ENCODE measurements around the gene SETD6. TPM values are rescaled to one million over a fixed set of nuclear protein-coding genes. Genes with fewer than 3 reads are reported as not detected.

SETD6 gene
- total RNA-seq, 1 experiment from 2014 or later, result 35.2 TPM

- ChIA-PET CTCF (no interaction called here), POLR2A (ENCODE audit: low non-redundant PET) (no interaction called here)
- no peak overlapping the region for H3K4me3 ChIP-seq (ENCODE audit: low read depth, low read length, poor library complexity, severe bottlenecking)
- H3K4me1 ChIP-seq (ENCODE audit: insufficient read depth, low read length, poor library complexity, severe bottlenecking), result no peaks in the 10 kb centered on the region
- peaks cover 5% of the 10 kb centered on the region for H3K27me3 ChIP-seq (replicated peaks; ENCODE audit: insufficient read depth, low read depth, low read length, poor library complexity)
- no peak overlapping the region for H3K27ac ChIP-seq (ENCODE audit: low read depth, low read length, poor library complexity, severe bottlenecking)
- intact Hi-C loops (cut with micrococcal nuclease; ENCODE audit: unreplicated experiment), result no loop called here
- no peaks in the 10 kb centered on the region for H3K36me3 ChIP-seq (ENCODE audit: insufficient read depth, low read length, poor library complexity, severe bottlenecking)
- no peak for DNase-seq (ENCODE audit: low spot score)
- BruUV-seq (replicated peaks), result no TSS peak
- H3K9me3 ChIP-seq (ENCODE audit: low read depth, low read length, poor library complexity, severe bottlenecking), result no peaks in the 10 kb centered on the region
- TF ChIP-seq, protein P1, sequence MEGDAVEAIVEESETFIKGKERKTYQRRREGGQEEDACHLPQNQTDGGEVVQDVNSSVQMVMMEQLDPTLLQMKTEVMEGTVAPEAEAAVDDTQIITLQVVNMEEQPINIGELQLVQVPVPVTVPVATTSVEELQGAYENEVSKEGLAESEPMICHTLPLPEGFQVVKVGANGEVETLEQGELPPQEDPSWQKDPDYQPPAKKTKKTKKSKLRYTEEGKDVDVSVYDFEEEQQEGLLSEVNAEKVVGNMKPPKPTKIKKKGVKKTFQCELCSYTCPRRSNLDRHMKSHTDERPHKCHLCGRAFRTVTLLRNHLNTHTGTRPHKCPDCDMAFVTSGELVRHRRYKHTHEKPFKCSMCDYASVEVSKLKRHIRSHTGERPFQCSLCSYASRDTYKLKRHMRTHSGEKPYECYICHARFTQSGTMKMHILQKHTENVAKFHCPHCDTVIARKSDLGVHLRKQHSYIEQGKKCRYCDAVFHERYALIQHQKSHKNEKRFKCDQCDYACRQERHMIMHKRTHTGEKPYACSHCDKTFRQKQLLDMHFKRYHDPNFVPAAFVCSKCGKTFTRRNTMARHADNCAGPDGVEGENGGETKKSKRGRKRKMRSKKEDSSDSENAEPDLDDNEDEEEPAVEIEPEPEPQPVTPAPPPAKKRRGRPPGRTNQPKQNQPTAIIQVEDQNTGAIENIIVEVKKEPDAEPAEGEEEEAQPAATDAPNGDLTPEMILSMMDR (conservative IDR thresholded peaks at IDR 0.05; ENCODE audit: low read depth, low read length), result no peak
- no peak for TF ChIP-seq EZH2 (IDR thresholded peaks at IDR 0.05; ENCODE audit: borderline replicate concordance, low read depth, low read length, poor library complexity, severe bottlenecking)
Observed at GRCh38 chr16:58478427-58478826, 36.9 kb upstream of the SETD6 start.

- intact Hi-C loops (cut with micrococcal nuclease; ENCODE audit: unreplicated experiment), result loop anchor here (10.0 kb wide), 1 partner anchor 357 kb away; the partner anchor contains the start of gene CFAP20
- no TSS peak for BruUV-seq (replicated peaks)
- DNase-seq (ENCODE audit: low spot score), result no peak
- no peaks in the 10 kb centered on the region for H3K36me3 ChIP-seq (ENCODE audit: insufficient read depth, low read length, poor library complexity, severe bottlenecking)
- H3K9me3 ChIP-seq (ENCODE audit: low read depth, low read length, poor library complexity, severe bottlenecking), result no peaks in the 10 kb centered on the region
- ChIA-PET POLR2A (ENCODE audit: low non-redundant PET) (no interaction called here), CTCF (no interaction called here)
- no peak for TF ChIP-seq EZH2 (IDR thresholded peaks at IDR 0.05; ENCODE audit: borderline replicate concordance, low read depth, low read length, poor library complexity, severe bottlenecking)
- TF ChIP-seq, protein P1 (conservative IDR thresholded peaks at IDR 0.05; ENCODE audit: low read depth, low read length), result no peak
- H3K4me3 ChIP-seq (ENCODE audit: low read depth, low read length, poor library complexity, severe bottlenecking), result no peak overlapping the region
- H3K27ac ChIP-seq (ENCODE audit: low read depth, low read length, poor library complexity, severe bottlenecking), result no peak overlapping the region
- peaks cover 5% of the 10 kb centered on the region for H3K27me3 ChIP-seq (replicated peaks; ENCODE audit: insufficient read depth, low read depth, low read length, poor library complexity)
- H3K4me1 ChIP-seq (ENCODE audit: insufficient read depth, low read length, poor library complexity, severe bottlenecking), result no peaks in the 10 kb centered on the region
Observed at GRCh38 chr16:58481226-58481869, 34.0 kb upstream of the SETD6 start.

GRCh38 chr16:58481931-58482330 lies 33.4 kb upstream of the SETD6 start:
- Histone ChIP-seq H3K27me3 (replicated peaks; ENCODE audit: insufficient read depth, low read depth, low read length, poor library complexity) (peaks cover 5% of the 10 kb centered on the region), H3K4me3 (ENCODE audit: low read depth, low read length, poor library complexity, severe bottlenecking) (no peak overlapping the region), H3K9me3 (ENCODE audit: low read depth, low read length, poor library complexity, severe bottlenecking) (no peaks in the 10 kb centered on the region), H3K36me3 (ENCODE audit: insufficient read depth, low read length, poor library complexity, severe bottlenecking) (no peaks in the 10 kb centered on the region), H3K27ac (ENCODE audit: low read depth, low read length, poor library complexity, severe bottlenecking) (no peak overlapping the region), H3K4me1 (ENCODE audit: insufficient read depth, low read length, poor library complexity, severe bottlenecking) (no peaks in the 10 kb centered on the region)
- CTCF ChIA-PET, result no interaction called here
- TF ChIP-seq EZH2 (IDR thresholded peaks at IDR 0.05; ENCODE audit: borderline replicate concordance, low read depth, low read length, poor library complexity, severe bottlenecking), result no peak
- TF ChIP-seq, protein P1 (conservative IDR thresholded peaks at IDR 0.05; ENCODE audit: low read depth, low read length), result no peak
- DNase-seq (ENCODE audit: low spot score), result no peak
- no TSS peak for BruUV-seq (replicated peaks)
- intact Hi-C loops (cut with micrococcal nuclease; ENCODE audit: unreplicated experiment), result loop anchor here (10.0 kb wide), 1 partner anchor 357 kb away; the partner anchor contains the start of gene CFAP20
- POLR2A ChIA-PET (ENCODE audit: low non-redundant PET), result no interaction called here
